Liver (tissue), 9 donors: ENCODE results near the gene CES4A. TPM values are rescaled to one million over a fixed set of nuclear protein-coding genes. Genes with fewer than 3 reads are reported as not detected.
A peak's percentile ranks its signal among the peaks of the same experiment; 100 is the strongest.

Experiments used
- DNase-seq: peaks from one replicate; pipeline ENCODE4 v3.0.0-alpha.2; 2017; ENCODE audit warnings: low spot score
- H3K27ac ChIP-seq, 2 donors: one replicate each; pipeline ENCODE4 v1.7.0; 2013; ENCODE audit warnings: inconsistent platforms in 2 of 2, low read length in 2 of 2, control low read depth in 1 of 2, low read depth in 1 of 2, mild to moderate bottlenecking in 1 of 2
- H3K27me3 ChIP-seq, 4 donors: one replicate each; pipeline versions ENCODE4 v1.6.1 to v1.7.0; 2013; ENCODE audit warnings: low read length in 3 of 4, inconsistent platforms in 1 of 4, mild to moderate bottlenecking in 1 of 4, moderate library complexity in 1 of 4; ENCODE audit not compliant: control insufficient read depth in 4 of 4, insufficient read depth in 4 of 4
- H3K36me3 ChIP-seq, 4 donors: one replicate each; pipeline versions ENCODE4 v1.6.1 to v1.7.0; 2013; ENCODE audit warnings: low read length in 3 of 4, mild to moderate bottlenecking in 3 of 4, low read depth in 1 of 4, moderate library complexity in 1 of 4; ENCODE audit not compliant: control insufficient read depth in 4 of 4, insufficient read depth in 3 of 4
- H3K4me1 ChIP-seq, 4 donors: one replicate each; pipeline versions ENCODE4 v1.6.1 to v1.7.0; 2013; ENCODE audit warnings: low read length in 3 of 4, mild to moderate bottlenecking in 3 of 4, moderate library complexity in 1 of 4; ENCODE audit not compliant: control insufficient read depth in 4 of 4, insufficient read depth in 4 of 4
- H3K4me3 ChIP-seq, 3 donors: one replicate each; pipeline versions ENCODE4 v1.6.1 to v1.7.0; 2013; ENCODE audit warnings: low read length in 3 of 3, control low read depth in 1 of 3, low read depth in 1 of 3, mild to moderate bottlenecking in 1 of 3
- H3K9ac ChIP-seq, 2 donors: one replicate each; pipeline ENCODE4 v1.7.0; 2013; ENCODE audit warnings: low read length in 2 of 2, mild to moderate bottlenecking in 2 of 2, moderate library complexity in 2 of 2, control low read depth in 1 of 2, low read depth in 1 of 2
- H3K9me3 ChIP-seq, 4 donors: one replicate each; pipeline versions ENCODE4 v1.6.1 to v1.7.0; 2013; ENCODE audit warnings: low read length in 3 of 4; ENCODE audit not compliant: control insufficient read depth in 4 of 4
- ATF3 ChIP-seq: IDR thresholded peaks from 2 replicates; pipeline ENCODE4 v1.6.1; 2016; ENCODE audit warnings: antibody characterized with exemption
- EGR1 ChIP-seq, 2 donors: IDR thresholded peaks; 2 replicates each; pipeline ENCODE4 v1.6.1; 2016 to 2018; ENCODE audit warnings: antibody characterized with exemption in 2 of 2, low read depth in 2 of 2
- FOXA1 ChIP-seq: IDR thresholded peaks from 2 replicates; pipeline ENCODE4 v1.6.1; 2016; ENCODE audit warnings: antibody characterized with exemption
- FOXA2 ChIP-seq: IDR thresholded peaks from 2 replicates; pipeline ENCODE4 v1.6.1; 2016; ENCODE audit warnings: antibody characterized with exemption
- GABPA ChIP-seq, 2 donors: IDR thresholded peaks in 1 of 2; conservative IDR thresholded peaks in 1 of 2; 2 replicates each; pipeline ENCODE4 v1.6.1; 2016; ENCODE audit warnings: antibody characterized with exemption in 2 of 2, mild to moderate bottlenecking in 1 of 2, moderate library complexity in 1 of 2
- HNF4A ChIP-seq, 2 donors: conservative IDR thresholded peaks; 2 replicates each; pipeline ENCODE4 v1.6.1; 2016; ENCODE audit warnings: antibody characterized with exemption in 2 of 2, mild to moderate bottlenecking in 2 of 2
- HNF4G ChIP-seq: IDR thresholded peaks from 2 replicates; pipeline ENCODE4 v1.6.1; 2016; ENCODE audit warnings: antibody characterized with exemption
- JUND ChIP-seq, 2 donors: IDR thresholded peaks; 2 replicates each; pipeline ENCODE4 v1.6.1; 2016; ENCODE audit warnings: antibody characterized with exemption in 2 of 2
- NR2F2 ChIP-seq: IDR thresholded peaks from 2 replicates; pipeline ENCODE4 v1.6.1; 2016; ENCODE audit warnings: antibody characterized with exemption
- RAD21 ChIP-seq, 2 donors: IDR thresholded peaks; 2 replicates each; pipeline ENCODE4 v1.6.1; 2016; ENCODE audit warnings: antibody characterized with exemption in 2 of 2, mild to moderate bottlenecking in 2 of 2
- RXRA ChIP-seq, 2 donors: IDR thresholded peaks; 2 replicates each; pipeline ENCODE4 v1.6.1; 2017 to 2018; ENCODE audit warnings: antibody characterized with exemption in 2 of 2, mild to moderate bottlenecking in 1 of 2
- SP1 ChIP-seq: IDR thresholded peaks from 2 replicates; pipeline ENCODE4 v1.6.1; 2018; ENCODE audit warnings: antibody characterized with exemption, mild to moderate bottlenecking
- TAF1 ChIP-seq: conservative IDR thresholded peaks from 2 replicates; pipeline ENCODE4 v1.6.1; 2016; ENCODE audit warnings: antibody characterized with exemption, mild to moderate bottlenecking
- YY1 ChIP-seq: IDR thresholded peaks from 2 replicates; pipeline ENCODE4 v1.6.1; 2016; ENCODE audit warnings: antibody characterized with exemption, mild to moderate bottlenecking
- WGBS: extraction: QIAGEN DNeasy Blood & Tissue Kit; methylation state at CpG from one replicate; pipeline ENCODE4 v1.1.7; 2013; 5-methylcytosine and 5-hydroxymethylcytosine counted together
- polyA plus RNA-seq, 2 donors: library from polyadenylated mRNA; stranded (reverse) in 1 of 2; unstranded in 1 of 2; fragments of 200-250 nt in 1 of 2; fragments of >200 nt in 1 of 2; fragmentation: Nextera tagmentation in 1 of 2; extraction: Ambion mirVana in 1 of 2; gene quantifications; one replicate each; pipeline versions ENCODE4 v1.2.1 to v1.2.3, GENCODE V29; 2013 to 2015
- total RNA-seq, 2 donors: library from RNA; depleted of rRNA; stranded (reverse); fragments of >200 nt; gene quantifications; one replicate each; pipeline ENCODE4 v1.2.3, GENCODE V29; 2014
- TF ChIP-seq, protein P1 (sequence below): IDR thresholded peaks from 2 replicates; pipeline ENCODE4 v1.6.1; 2016; ENCODE audit warnings: antibody characterized with exemption, mild to moderate bottlenecking
- TF ChIP-seq, protein P2 (sequence below): IDR thresholded peaks from 2 replicates; pipeline ENCODE4 v1.6.1; 2016; ENCODE audit warnings: antibody characterized with exemption
- TF ChIP-seq, protein P3 (sequence below): fragments of 150-350 bp; IDR thresholded peaks from 2 replicates; pipeline ENCODE4 v1.5.1; 2017; ENCODE audit warnings: improper control_type of control experiment, low read depth, low read length; ENCODE audit not compliant: missing input control
- TF ChIP-seq, protein P4 (sequence below): IDR thresholded peaks from 2 replicates; pipeline ENCODE4 v1.6.1; 2016; ENCODE audit warnings: antibody characterized with exemption
- donor health status: healthy.
- donor health status: healthy.
- donor health status: healthy.
- donor health status: healthy.
- donor health status: healthy.

Gene CES4A
- total and polyA plus RNA-seq, 4 donors: 1.6 to 20.5 (median 11.3) TPM

DNA sequence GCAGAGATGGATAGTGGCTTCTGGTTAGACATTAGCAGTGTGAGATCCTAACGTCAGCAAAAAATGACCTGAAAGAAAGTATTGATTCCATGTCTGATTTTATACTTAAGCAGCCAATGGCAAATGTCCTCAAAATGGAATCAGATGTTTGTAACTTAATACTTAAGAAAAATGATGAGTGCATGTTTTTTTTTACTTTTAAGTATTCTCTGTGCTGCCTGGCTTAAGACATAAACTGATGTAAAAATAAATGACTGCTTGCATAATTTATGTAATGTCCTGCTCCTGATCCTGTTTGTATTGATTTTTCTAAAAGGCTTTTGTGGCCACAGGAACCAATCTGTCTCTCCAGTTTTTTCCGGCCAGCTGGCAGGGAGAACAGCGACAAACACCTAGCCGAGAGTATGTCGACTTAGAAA lies 47.9 kb downstream of the CES4A start:
- DNase-seq: no peak
- peak; percentile 30 to 34 for TF ChIP-seq RAD21 (IDR thresholded peaks at IDR 0.05)
- peak; percentile 28 to 42 for TF ChIP-seq HNF4A (conservative IDR thresholded peaks at IDR 0.05)
- no peak for TF ChIP-seq EGR1 (IDR thresholded peaks at IDR 0.05; ENCODE audit: low read depth in 2 of 2)
- TF ChIP-seq, protein P1, sequence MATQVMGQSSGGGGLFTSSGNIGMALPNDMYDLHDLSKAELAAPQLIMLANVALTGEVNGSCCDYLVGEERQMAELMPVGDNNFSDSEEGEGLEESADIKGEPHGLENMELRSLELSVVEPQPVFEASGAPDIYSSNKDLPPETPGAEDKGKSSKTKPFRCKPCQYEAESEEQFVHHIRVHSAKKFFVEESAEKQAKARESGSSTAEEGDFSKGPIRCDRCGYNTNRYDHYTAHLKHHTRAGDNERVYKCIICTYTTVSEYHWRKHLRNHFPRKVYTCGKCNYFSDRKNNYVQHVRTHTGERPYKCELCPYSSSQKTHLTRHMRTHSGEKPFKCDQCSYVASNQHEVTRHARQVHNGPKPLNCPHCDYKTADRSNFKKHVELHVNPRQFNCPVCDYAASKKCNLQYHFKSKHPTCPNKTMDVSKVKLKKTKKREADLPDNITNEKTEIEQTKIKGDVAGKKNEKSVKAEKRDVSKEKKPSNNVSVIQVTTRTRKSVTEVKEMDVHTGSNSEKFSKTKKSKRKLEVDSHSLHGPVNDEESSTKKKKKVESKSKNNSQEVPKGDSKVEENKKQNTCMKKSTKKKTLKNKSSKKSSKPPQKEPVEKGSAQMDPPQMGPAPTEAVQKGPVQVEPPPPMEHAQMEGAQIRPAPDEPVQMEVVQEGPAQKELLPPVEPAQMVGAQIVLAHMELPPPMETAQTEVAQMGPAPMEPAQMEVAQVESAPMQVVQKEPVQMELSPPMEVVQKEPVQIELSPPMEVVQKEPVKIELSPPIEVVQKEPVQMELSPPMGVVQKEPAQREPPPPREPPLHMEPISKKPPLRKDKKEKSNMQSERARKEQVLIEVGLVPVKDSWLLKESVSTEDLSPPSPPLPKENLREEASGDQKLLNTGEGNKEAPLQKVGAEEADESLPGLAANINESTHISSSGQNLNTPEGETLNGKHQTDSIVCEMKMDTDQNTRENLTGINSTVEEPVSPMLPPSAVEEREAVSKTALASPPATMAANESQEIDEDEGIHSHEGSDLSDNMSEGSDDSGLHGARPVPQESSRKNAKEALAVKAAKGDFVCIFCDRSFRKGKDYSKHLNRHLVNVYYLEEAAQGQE: no peak
- TF ChIP-seq GABPA (IDR thresholded peaks at IDR 0.05 in 1 of 2, conservative IDR thresholded peaks at IDR 0.05 in 1 of 2): peak in 1 of 2 donors; percentile 57
- TF ChIP-seq YY1: peak; percentile 64
- TF ChIP-seq, protein P2, sequence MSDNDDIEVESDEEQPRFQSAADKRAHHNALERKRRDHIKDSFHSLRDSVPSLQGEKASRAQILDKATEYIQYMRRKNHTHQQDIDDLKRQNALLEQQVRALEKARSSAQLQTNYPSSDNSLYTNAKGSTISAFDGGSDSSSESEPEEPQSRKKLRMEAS: peak; percentile 10
- TF ChIP-seq RXRA (IDR thresholded peaks at IDR 0.05): peak; percentile 44 to 45
- TF ChIP-seq ATF3: no peak
- no peak for TF ChIP-seq NR2F2
- peak in 1 of 2 donors; percentile 25 for TF ChIP-seq JUND (IDR thresholded peaks at IDR 0.05)
- peaks cover 3 to 13% (median 8%) of the 10 kb centered on the region in 4 donors for H3K4me1 ChIP-seq
- H3K36me3 ChIP-seq: peaks cover 0 to 2% (median 0%) of the 10 kb centered on the region in 4 donors
- no peak overlapping the region for H3K9ac ChIP-seq
- H3K4me3 ChIP-seq: no peak overlapping the region
- WGBS: 37% methylated on average over 5 of the region's 5 CpGs
- no peaks in the 10 kb centered on the region for H3K27me3 ChIP-seq
- H3K27ac ChIP-seq: no peak overlapping the region
- H3K9me3 ChIP-seq: no peaks in the 10 kb centered on the region

DNA sequence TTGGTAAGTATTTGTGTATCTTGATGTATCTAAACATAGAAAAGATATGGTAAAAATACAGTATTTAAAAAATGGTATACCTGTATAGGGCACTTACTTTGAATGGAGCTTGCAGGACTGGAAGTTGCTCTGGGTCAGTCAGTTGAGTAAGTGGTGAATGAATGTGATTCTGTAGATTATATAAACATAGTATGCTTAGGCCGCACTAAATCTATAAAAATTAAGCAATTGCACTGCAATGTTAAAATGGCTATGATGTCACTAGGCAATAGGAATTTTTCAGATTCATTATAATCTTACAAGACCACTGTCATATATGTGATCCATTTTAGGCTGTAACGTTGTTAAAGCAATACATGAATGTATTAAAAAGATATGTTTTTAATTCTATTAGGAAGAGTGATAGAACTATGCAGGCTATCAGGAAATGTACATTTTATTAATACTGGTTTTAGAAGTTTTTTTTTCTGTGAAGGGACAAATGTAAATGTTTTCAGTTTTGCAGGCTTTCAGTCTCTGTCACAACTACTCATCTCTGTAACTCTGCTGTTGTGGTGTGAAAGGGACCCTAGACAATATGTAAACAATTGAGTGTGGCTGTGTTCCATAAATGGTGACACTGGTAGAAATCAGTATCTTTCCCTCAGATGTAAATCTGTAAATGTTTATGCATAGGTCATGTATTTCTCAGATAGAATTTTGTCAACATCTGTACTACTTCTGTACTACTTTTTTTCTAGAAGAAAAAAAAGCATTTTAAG lies 51.1 kb downstream of the CES4A start:
- H3K4me3 ChIP-seq: no peak overlapping the region
- no peak overlapping the region for H3K27ac ChIP-seq
- H3K36me3 ChIP-seq: peaks cover 0 to 2% (median 0%) of the 10 kb centered on the region in 4 donors
- no peaks in the 10 kb centered on the region for H3K9me3 ChIP-seq
- H3K9ac ChIP-seq: no peak overlapping the region
- no peaks in the 10 kb centered on the region for H3K27me3 ChIP-seq
- 94% methylated on average over 2 of the region's 2 CpGs for WGBS
- no peak for TF ChIP-seq NR2F2
- no peak for TF ChIP-seq YY1
- TF ChIP-seq, protein P3, sequence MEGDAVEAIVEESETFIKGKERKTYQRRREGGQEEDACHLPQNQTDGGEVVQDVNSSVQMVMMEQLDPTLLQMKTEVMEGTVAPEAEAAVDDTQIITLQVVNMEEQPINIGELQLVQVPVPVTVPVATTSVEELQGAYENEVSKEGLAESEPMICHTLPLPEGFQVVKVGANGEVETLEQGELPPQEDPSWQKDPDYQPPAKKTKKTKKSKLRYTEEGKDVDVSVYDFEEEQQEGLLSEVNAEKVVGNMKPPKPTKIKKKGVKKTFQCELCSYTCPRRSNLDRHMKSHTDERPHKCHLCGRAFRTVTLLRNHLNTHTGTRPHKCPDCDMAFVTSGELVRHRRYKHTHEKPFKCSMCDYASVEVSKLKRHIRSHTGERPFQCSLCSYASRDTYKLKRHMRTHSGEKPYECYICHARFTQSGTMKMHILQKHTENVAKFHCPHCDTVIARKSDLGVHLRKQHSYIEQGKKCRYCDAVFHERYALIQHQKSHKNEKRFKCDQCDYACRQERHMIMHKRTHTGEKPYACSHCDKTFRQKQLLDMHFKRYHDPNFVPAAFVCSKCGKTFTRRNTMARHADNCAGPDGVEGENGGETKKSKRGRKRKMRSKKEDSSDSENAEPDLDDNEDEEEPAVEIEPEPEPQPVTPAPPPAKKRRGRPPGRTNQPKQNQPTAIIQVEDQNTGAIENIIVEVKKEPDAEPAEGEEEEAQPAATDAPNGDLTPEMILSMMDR: no peak
- no peak for TF ChIP-seq EGR1 (IDR thresholded peaks at IDR 0.05; ENCODE audit: low read depth in 2 of 2)
- TF ChIP-seq FOXA1: no peak
- no peak for TF ChIP-seq FOXA2
- TF ChIP-seq, protein P4, sequence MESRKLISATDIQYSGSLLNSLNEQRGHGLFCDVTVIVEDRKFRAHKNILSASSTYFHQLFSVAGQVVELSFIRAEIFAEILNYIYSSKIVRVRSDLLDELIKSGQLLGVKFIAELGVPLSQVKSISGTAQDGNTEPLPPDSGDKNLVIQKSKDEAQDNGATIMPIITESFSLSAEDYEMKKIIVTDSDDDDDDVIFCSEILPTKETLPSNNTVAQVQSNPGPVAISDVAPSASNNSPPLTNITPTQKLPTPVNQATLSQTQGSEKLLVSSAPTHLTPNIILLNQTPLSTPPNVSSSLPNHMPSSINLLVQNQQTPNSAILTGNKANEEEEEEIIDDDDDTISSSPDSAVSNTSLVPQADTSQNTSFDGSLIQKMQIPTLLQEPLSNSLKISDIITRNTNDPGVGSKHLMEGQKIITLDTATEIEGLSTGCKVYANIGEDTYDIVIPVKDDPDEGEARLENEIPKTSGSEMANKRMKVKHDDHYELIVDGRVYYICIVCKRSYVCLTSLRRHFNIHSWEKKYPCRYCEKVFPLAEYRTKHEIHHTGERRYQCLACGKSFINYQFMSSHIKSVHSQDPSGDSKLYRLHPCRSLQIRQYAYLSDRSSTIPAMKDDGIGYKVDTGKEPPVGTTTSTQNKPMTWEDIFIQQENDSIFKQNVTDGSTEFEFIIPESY: no peak
- no peak for TF ChIP-seq RXRA (IDR thresholded peaks at IDR 0.05)
- TF ChIP-seq, protein P2: no peak
- no peak for TF ChIP-seq ATF3
- TF ChIP-seq TAF1: no peak
- TF ChIP-seq HNF4G: no peak
- TF ChIP-seq SP1: no peak
- TF ChIP-seq, protein P1: no peak
- H3K4me1 ChIP-seq: peaks cover 2 to 13% (median 8%) of the 10 kb centered on the region in 4 donors
- DNase-seq: no peak
